GM12878 (cell line): ENCODE measurements around the gene PTMA. TPM values are rescaled to one million over a fixed set of nuclear protein-coding genes. Genes with fewer than 3 reads are reported as not detected.

ENCODE experiments used
- ATF3 ChIP-seq: IDR thresholded peaks from 2 replicates; pipeline ENCODE4 v1.6.1; 2011; ENCODE audit warnings: low read depth, mild to moderate bottlenecking, low read length, moderate library complexity, borderline replicate concordance; ENCODE audit errors: extremely low read depth
- CBX5 ChIP-seq: sonication (generic); IDR thresholded peaks from 2 replicates; pipeline ENCODE4 v1.6.1; 2016; ENCODE audit warnings: low read depth, moderate library complexity, mild to moderate bottlenecking, inconsistent platforms
- FOS ChIP-seq: IDR thresholded peaks from 3 replicates; pipeline ENCODE4 v1.6.1; 2011; ENCODE audit warnings: borderline replicate concordance; ENCODE audit not compliant: insufficient read length; ENCODE audit errors: extremely low read depth
- HDGF ChIP-seq: fragments of 450-650 bp; IDR thresholded peaks from 2 replicates; pipeline ENCODE4 v1.6.1; 2016; ENCODE audit warnings: antibody characterized with exemption
- MYB ChIP-seq: fragments of 150-350 bp; IDR thresholded peaks from 2 replicates; pipeline ENCODE4 v1.6.1; 2014; ENCODE audit warnings: mild to moderate bottlenecking, low read depth, low read length, borderline replicate concordance
- NFYA ChIP-seq: IDR thresholded peaks from 2 replicates; pipeline ENCODE4 v1.6.1; 2011; ENCODE audit warnings: low read depth, mild to moderate bottlenecking, low read length, improper control_type of control experiment, borderline replicate concordance
- NR2C2 ChIP-seq: IDR thresholded peaks from 2 replicates; pipeline ENCODE4 v1.6.1; 2011; ENCODE audit warnings: borderline replicate concordance, low read depth; ENCODE audit not compliant: control insufficient read depth, insufficient read length
- NRF1 ChIP-seq: conservative IDR thresholded peaks from 2 replicates; pipeline ENCODE4 v1.6.1; 2011; ENCODE audit warnings: mild to moderate bottlenecking, low read depth, low read length, improper control_type of control experiment
- POLR2AphosphoS2 ChIP-seq: IDR thresholded peaks from 2 replicates; pipeline ENCODE4 v1.6.1; 2011; ENCODE audit warnings: low read depth, mild to moderate bottlenecking, low read length, improper control_type of control experiment, moderate library complexity
- POLR2AphosphoS5 ChIP-seq: IDR thresholded peaks from 2 replicates; pipeline ENCODE4 v1.6.1; 2011; ENCODE audit warnings: mild to moderate bottlenecking, low read length, inconsistent platforms
- RAD51 ChIP-seq: fragments of 450-650 bp; IDR thresholded peaks from 2 replicates; pipeline ENCODE4 v1.6.1; 2016; ENCODE audit warnings: moderate library complexity, mild to moderate bottlenecking, inconsistent platforms
- SMAD1 ChIP-seq: fragments of 450-650 bp; IDR thresholded peaks from 2 replicates; pipeline ENCODE4 v1.6.1; 2018; ENCODE audit warnings: mild to moderate bottlenecking, low read depth; ENCODE audit not compliant: partially characterized antibody
- SP1 ChIP-seq: IDR thresholded peaks from one replicate; pipeline ENCODE4 v1.6.1; 2011; ENCODE audit warnings: low read depth, low read length
- USF1 ChIP-seq: IDR thresholded peaks from 2 replicates; pipeline ENCODE4 v1.6.1; 2011; ENCODE audit warnings: borderline replicate concordance, low read depth, mild to moderate bottlenecking, moderate library complexity, mixed read lengths, low read length; ENCODE audit not compliant: insufficient read depth; ENCODE audit errors: extremely low read length
- USF2 ChIP-seq: IDR thresholded peaks from 2 replicates; pipeline ENCODE4 v1.6.1; 2011; ENCODE audit warnings: low read depth, low read length, improper control_type of control experiment, borderline replicate concordance
- ZNF217 ChIP-seq: fragments of 450-650 bp; IDR thresholded peaks from 2 replicates; pipeline ENCODE4 v1.6.1; 2017; ENCODE audit warnings: antibody characterized with exemption, mild to moderate bottlenecking
- ZNF592 ChIP-seq: fragments of 450-650 bp; IDR thresholded peaks from 2 replicates; pipeline ENCODE4 v1.6.1; 2017; ENCODE audit warnings: mild to moderate bottlenecking, moderate library complexity
- ZSCAN29 ChIP-seq: fragments of 450-650 bp; IDR thresholded peaks from 2 replicates; pipeline ENCODE4 v1.6.1; 2017; ENCODE audit warnings: mild to moderate bottlenecking, moderate library complexity
- polyA plus RNA-seq, 11 experiments: library from polyadenylated mRNA; depleted of rRNA in 4 of 11; unstranded in 6 of 11; stranded (reverse) in 5 of 11; fragments of >200 nt; fragmentation: Nextera tagmentation in 4 of 11; fragmentation: Illumina TruSeq in 1 of 11; extraction: Ambion mirVana in 4 of 11; extraction: Trizol in 1 of 11; gene quantifications; 1 replicate in 1 of 11; 2 replicates in 10 of 11; pipeline versions ENCODE4 v1.2.1 to v1.2.3, GENCODE V29; 2011 to 2016; ENCODE audit warnings: inconsistent platforms in 2 of 11, missing spikeins in 2 of 11, low read depth in 1 of 11
- total RNA-seq, 4 experiments: library from RNA; depleted of rRNA in 3 of 4; stranded (reverse); fragments of >200 nt in 3 of 4; fragmentation: Illumina TruSeq in 1 of 4; extraction: Trizol in 1 of 4; gene quantifications; 2 replicates each; pipeline versions ENCODE4 v1.2.1 to v1.2.3, GENCODE V29; 2013 to 2021
- TF ChIP-seq, protein P1 (sequence below): fragments of 450-650 bp; formaldehyde crosslinking; IDR thresholded peaks from 2 replicates; pipeline ENCODE4 v1.5.0; 2022; ENCODE audit warnings: mild to moderate bottlenecking, missing genetic modification characterization

Gene PTMA
- total and polyA plus RNA-seq, 10 of the 15 experiments (the other 5 are each of a cell fraction or from before 2014, with no cell fraction given): 1,144 to 5,018 (median 3,464) TPM

- TF ChIP-seq USF1: no peak
- peak; percentile 33; the same call in 1 of the 2 replicates for TF ChIP-seq HDGF
- no peak for TF ChIP-seq CBX5
- no peak for TF ChIP-seq ZNF217
- peak; percentile 0; the same call in 1 of the 2 replicates for TF ChIP-seq POLR2AphosphoS2
- TF ChIP-seq NRF1: no peak
- TF ChIP-seq ATF3: no peak
- no peak for TF ChIP-seq ZNF592
- TF ChIP-seq USF2: no peak
- peak; percentile 91 for TF ChIP-seq POLR2AphosphoS5
- TF ChIP-seq, protein P1, sequence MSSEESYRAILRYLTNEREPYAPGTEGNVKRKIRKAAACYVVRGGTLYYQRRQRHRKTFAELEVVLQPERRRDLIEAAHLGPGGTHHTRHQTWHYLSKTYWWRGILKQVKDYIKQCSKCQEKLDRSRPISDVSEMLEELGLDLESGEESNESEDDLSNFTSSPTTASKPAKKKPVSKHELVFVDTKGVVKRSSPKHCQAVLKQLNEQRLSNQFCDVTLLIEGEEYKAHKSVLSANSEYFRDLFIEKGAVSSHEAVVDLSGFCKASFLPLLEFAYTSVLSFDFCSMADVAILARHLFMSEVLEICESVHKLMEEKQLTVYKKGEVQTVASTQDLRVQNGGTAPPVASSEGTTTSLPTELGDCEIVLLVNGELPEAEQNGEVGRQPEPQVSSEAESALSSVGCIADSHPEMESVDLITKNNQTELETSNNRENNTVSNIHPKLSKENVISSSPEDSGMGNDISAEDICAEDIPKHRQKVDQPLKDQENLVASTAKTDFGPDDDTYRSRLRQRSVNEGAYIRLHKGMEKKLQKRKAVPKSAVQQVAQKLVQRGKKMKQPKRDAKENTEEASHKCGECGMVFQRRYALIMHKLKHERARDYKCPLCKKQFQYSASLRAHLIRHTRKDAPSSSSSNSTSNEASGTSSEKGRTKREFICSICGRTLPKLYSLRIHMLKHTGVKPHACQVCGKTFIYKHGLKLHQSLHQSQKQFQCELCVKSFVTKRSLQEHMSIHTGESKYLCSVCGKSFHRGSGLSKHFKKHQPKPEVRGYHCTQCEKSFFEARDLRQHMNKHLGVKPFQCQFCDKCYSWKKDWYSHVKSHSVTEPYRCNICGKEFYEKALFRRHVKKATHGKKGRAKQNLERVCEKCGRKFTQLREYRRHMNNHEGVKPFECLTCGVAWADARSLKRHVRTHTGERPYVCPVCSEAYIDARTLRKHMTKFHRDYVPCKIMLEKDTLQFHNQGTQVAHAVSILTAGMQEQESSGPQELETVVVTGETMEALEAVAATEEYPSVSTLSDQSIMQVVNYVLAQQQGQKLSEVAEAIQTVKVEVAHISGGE (CRISPR knock-in tag): no peak
- TF ChIP-seq NFYA: no peak
- TF ChIP-seq MYB: no peak
- TF ChIP-seq FOS: no peak
- TF ChIP-seq RAD51: no peak
- TF ChIP-seq NR2C2: no peak
- TF ChIP-seq SP1: no peak
- TF ChIP-seq SMAD1: peak; percentile 13
- TF ChIP-seq ZSCAN29: no peak
Observed at GRCh38 chr2:231711677-231712450, 3.5 kb downstream of the PTMA start (continued).
